BE2C (cell line): ENCODE results near the gene HOXB7.

Experiments used
- DNase-seq: peaks from one replicate; pipeline ENCODE4 v3.0.0-alpha.2; 2020
- H3K27me3 ChIP-seq: fragments of 250-450 bp; sonication (Bioruptor Pico); 2 replicates; pipeline ENCODE4 v1.5.1; 2020; ENCODE audit warnings: mild to moderate bottlenecking
- H3K36me3 ChIP-seq: fragments of 250-450 bp; sonication (Bioruptor Pico); 2 replicates; pipeline ENCODE4 v1.5.1; 2020; ENCODE audit warnings: mild to moderate bottlenecking
- H3K4me1 ChIP-seq: fragments of 250-450 bp; sonication (Bioruptor Pico); 2 replicates; pipeline ENCODE4 v1.5.1; 2020
- H3K4me3 ChIP-seq: 2 replicates; pipeline ENCODE4 v1.5.1; 2011; ENCODE audit warnings: low read depth, low read length
- H3K9me3 ChIP-seq: fragments of 250-450 bp; sonication (Bioruptor Pico); 2 replicates; pipeline ENCODE4 v1.5.1; 2020
- TF ChIP-seq, protein P1 (sequence below): IDR thresholded peaks from 2 replicates; pipeline ENCODE4 v1.5.1; 2012; ENCODE audit warnings: mild to moderate bottlenecking, low read depth, low read length

Gene HOXB7

DNA sequence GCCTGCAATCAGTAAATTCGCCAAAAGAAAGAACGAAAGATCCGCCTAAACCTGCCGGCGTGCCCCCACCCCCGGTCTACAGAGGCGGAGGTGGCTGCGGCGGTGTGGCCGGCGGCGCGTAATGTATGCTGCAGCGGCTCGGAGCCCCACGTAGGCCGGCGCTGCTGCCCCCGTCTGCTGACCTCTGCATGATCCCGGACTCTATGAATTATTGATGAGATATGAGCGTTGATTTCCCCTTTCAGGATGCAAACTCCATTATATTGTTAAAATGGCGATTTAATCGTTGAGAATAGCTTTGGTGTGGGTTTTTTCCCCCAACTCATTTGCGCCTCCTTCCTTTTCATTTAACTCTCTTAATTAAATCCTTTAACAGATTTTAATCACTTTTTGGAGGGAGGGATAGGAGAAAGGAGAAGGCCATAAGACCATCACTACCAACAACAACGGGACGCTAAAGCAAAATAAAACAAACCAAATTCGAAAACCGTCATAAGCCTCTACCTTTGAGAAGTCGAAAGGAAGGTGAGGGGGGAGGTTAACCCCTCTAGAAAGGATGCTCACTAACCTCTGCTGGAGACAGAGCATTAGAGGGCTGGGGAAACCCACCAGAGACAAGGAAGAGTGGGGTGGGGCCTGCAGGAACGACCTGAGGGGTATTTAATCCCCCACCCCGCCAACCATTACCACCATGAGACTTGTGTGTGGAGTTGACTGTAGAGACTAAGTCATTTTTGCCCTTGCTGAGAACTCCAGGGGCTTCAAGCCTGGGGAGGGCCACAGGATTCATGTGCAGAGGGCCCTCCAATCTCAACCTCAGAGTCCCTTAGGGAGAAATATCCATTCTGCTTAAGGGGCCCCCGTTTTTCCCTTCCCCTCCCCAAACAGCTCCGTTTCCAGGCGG, 24.2 kb downstream of the HOXB7 start:
- no peaks in the 10 kb centered on the region for H3K9me3 ChIP-seq
- H3K27me3 ChIP-seq, result peaks cover 98% of the 10 kb centered on the region
- H3K4me3 ChIP-seq, result no peak overlapping the region
- H3K4me1 ChIP-seq, result no peaks in the 10 kb centered on the region
- no peaks in the 10 kb centered on the region for H3K36me3 ChIP-seq
- no peak for DNase-seq
- TF ChIP-seq, protein P1, sequence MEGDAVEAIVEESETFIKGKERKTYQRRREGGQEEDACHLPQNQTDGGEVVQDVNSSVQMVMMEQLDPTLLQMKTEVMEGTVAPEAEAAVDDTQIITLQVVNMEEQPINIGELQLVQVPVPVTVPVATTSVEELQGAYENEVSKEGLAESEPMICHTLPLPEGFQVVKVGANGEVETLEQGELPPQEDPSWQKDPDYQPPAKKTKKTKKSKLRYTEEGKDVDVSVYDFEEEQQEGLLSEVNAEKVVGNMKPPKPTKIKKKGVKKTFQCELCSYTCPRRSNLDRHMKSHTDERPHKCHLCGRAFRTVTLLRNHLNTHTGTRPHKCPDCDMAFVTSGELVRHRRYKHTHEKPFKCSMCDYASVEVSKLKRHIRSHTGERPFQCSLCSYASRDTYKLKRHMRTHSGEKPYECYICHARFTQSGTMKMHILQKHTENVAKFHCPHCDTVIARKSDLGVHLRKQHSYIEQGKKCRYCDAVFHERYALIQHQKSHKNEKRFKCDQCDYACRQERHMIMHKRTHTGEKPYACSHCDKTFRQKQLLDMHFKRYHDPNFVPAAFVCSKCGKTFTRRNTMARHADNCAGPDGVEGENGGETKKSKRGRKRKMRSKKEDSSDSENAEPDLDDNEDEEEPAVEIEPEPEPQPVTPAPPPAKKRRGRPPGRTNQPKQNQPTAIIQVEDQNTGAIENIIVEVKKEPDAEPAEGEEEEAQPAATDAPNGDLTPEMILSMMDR, result no peak

DNA sequence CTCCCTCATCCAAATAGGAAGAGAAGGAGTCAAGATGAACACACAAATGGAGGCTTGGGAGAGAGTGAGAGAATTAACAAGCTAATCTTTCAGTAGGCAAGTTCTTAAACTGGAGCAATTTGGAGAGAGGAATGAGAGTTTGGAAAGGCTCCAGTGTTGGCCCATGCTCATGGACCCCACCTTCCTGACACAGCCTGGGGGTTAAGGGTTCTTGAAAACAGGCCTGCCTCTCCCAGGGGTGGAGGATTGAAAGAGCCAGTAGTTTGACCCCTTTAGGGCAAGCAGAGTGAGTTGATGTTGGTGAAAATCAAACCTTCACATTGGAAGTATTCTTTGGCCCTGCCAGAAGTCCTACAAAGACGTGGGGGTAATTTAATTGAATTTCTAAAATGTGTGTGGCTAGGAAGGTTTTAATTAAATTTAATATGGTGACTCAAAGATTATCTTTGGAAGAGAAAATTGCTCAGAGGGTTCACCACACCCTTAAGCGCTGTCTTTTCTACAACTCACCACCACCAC, 26.5 kb downstream of the HOXB7 start:
- Histone ChIP-seq H3K36me3 (no peaks in the 10 kb centered on the region), H3K9me3 (no peaks in the 10 kb centered on the region), H3K4me3 (no peak overlapping the region), H3K27me3 (peaks cover 98% of the 10 kb centered on the region), H3K4me1 (no peaks in the 10 kb centered on the region)
- DNase-seq, result no peak
- TF ChIP-seq, protein P1, result no peak

- Histone ChIP-seq H3K4me3 (no peak overlapping the region), H3K9me3 (no peaks in the 10 kb centered on the region), H3K27me3 (peaks cover 98% of the 10 kb centered on the region), H3K36me3 (no peaks in the 10 kb centered on the region), H3K4me1 (no peaks in the 10 kb centered on the region)
- DNase-seq, result no peak
- TF ChIP-seq, protein P1, result no peak
Observed at GRCh38 chr17:48583708-48584222, 27.1 kb downstream of the HOXB7 start.

GRCh38 chr17:48582750-48583069, 28.1 kb downstream of the HOXB7 start:
- TF ChIP-seq, protein P1, result no peak
- H3K36me3 ChIP-seq, result no peaks in the 10 kb centered on the region
- no peak overlapping the region for H3K4me3 ChIP-seq
- no peak for DNase-seq
- no peaks in the 10 kb centered on the region for H3K4me1 ChIP-seq
- H3K9me3 ChIP-seq, result no peaks in the 10 kb centered on the region
- peaks cover 95% of the 10 kb centered on the region for H3K27me3 ChIP-seq

- H3K4me3 ChIP-seq, result no peak overlapping the region
- H3K9me3 ChIP-seq, result no peaks in the 10 kb centered on the region
- DNase-seq, result no peak
- H3K4me1 ChIP-seq, result no peaks in the 10 kb centered on the region
- H3K27me3 ChIP-seq, result peaks cover 94% of the 10 kb centered on the region
- TF ChIP-seq, protein P1, result no peak
- H3K36me3 ChIP-seq, result no peaks in the 10 kb centered on the region
Observed at GRCh38 chr17:48579760-48580554, 30.9 kb downstream of the HOXB7 start.

DNA sequence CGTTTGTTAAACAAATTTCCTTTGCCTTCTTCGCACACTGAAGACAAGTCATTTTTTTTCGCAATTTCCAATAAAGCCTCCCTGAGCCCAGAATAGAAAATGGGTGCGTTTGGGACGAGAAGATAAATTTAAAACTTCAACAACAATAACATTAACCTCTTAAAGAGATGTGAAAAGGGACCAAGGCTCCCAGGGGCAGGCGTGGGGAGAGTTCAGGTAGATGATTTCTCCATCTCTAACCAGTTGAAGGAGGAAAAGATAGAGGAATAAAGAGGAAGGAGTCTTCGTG, 31.4 kb downstream of the HOXB7 start:
- H3K27me3 ChIP-seq, result peaks cover 96% of the 10 kb centered on the region

More for the DNA sequence above, 31.4 kb downstream of the HOXB7 start:
- Histone ChIP-seq H3K9me3 (no peaks in the 10 kb centered on the region), H3K4me3 (no peak overlapping the region), H3K36me3 (no peaks in the 10 kb centered on the region), H3K4me1 (no peaks in the 10 kb centered on the region)
- no peak for DNase-seq
- TF ChIP-seq, protein P1, result no peak
